PC-9 (cell line): ENCODE results near the gene STPG3.

Experiments
- EZH2 ChIP-seq: fragments of 200-600 bp; sonication (generic); IDR thresholded peaks from 2 replicates; pipeline ENCODE4 v1.8.0; 2017; ENCODE audit warnings: antibody characterized with exemption, low read depth
- TF ChIP-seq, protein P1 (sequence below): fragments of 200-600 bp; sonication (generic); conservative IDR thresholded peaks from 2 replicates; pipeline ENCODE4 v1.6.1; 2017; ENCODE audit warnings: mixed run types, antibody characterized with exemption, mild to moderate bottlenecking, moderate library complexity

DNA sequence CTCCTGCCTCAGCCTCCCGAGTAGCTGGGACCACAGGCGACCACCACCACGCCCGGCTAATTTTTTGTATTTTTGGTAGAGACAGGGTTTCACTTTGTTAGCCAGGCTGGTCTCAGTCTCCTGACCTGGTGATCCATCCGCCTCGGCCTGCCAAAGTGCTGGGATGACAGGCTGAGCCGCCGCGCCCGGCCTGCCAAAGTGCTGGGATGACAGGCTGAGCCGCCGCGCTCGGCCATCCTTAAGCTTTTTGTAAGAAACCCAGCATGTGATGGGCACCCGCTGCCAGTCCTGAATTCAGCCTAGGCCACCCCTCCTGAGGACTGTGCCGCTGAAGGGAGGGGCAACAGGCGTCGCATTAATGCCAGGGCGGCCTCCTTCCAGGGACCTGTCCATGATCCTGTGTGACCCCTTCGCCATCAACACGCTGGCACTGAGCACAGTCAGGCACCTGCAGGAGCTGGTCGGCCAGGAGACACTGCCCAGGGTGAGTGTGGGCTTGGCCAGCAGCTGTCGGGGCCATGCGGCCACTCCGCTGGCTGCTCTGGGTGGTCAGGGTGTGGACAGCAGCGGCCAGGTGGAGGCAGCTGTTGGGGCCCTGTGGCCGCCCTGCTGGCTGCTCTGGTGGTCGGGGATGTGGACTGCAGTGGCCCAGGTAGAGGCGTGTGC lies 14.5 kb downstream of the STPG3 start:
- TF ChIP-seq, protein P1, sequence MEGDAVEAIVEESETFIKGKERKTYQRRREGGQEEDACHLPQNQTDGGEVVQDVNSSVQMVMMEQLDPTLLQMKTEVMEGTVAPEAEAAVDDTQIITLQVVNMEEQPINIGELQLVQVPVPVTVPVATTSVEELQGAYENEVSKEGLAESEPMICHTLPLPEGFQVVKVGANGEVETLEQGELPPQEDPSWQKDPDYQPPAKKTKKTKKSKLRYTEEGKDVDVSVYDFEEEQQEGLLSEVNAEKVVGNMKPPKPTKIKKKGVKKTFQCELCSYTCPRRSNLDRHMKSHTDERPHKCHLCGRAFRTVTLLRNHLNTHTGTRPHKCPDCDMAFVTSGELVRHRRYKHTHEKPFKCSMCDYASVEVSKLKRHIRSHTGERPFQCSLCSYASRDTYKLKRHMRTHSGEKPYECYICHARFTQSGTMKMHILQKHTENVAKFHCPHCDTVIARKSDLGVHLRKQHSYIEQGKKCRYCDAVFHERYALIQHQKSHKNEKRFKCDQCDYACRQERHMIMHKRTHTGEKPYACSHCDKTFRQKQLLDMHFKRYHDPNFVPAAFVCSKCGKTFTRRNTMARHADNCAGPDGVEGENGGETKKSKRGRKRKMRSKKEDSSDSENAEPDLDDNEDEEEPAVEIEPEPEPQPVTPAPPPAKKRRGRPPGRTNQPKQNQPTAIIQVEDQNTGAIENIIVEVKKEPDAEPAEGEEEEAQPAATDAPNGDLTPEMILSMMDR, result no peak
- TF ChIP-seq EZH2, result no peak
